ENCODE measurements around the gene MED25.

Gene MED25

GRCh38 chr19:49832556-49832955 is 14.5 kb downstream of the MED25 start:
- no peak for TF ChIP-seq CTCF (conservative IDR thresholded peaks at IDR 0.05)
- H3K27ac ChIP-seq, result no peak overlapping the region

- TF ChIP-seq CTCF (conservative IDR thresholded peaks at IDR 0.05), result no peak
- no peak overlapping the region for H3K27ac ChIP-seq
These were observed 15.5 kb downstream of the MED25 start for GRCh38 chr19:49833599-49833998.

- no peak for TF ChIP-seq CTCF (conservative IDR thresholded peaks at IDR 0.05)
- H3K27ac ChIP-seq, result no peak overlapping the region
These were observed 17.5 kb downstream of the MED25 start for GRCh38 chr19:49835562-49835961.

DNA sequence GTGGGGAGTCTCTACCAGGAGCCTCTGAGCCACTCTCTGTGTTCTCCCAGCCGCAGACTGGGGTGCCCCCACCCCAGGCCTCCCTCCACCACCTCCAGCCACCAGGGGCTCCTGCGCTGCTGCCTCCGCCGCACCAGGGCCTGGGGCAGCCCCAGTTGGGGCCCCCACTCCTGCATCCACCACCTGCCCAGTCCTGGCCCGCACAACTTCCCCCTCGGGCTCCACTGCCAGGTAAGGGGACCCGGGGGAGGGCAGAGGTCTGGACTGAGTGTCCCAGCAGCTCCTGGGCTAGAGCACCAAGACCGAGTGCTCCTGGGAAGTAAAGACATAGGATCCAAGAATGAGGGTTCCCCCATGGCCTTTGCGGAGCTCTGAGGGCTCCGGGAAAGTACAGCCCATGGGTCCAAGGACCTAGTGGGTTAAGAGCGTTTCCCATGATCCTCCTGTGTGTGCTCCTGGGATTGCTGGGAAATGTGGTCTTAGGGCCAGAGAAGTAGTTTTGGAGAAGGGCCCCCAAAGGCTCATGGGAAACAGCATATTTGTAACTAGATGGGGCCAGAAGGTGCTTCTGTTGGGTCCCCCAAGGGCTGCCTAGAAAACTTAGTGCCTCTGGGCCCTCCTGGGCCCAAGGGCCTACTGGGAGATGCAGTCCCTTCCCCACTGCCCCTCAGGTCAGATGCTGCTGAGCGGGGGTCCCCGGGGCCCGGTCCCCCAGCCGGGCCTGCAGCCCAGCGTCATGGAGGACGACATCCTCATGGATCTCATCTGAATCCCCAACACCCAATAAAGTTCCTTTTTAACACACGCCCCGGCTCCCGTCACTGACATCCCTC is 18.3 kb downstream of the MED25 start:
- H3K27ac ChIP-seq, result no peak overlapping the region
- no peak for TF ChIP-seq CTCF (conservative IDR thresholded peaks at IDR 0.05)

DNA sequence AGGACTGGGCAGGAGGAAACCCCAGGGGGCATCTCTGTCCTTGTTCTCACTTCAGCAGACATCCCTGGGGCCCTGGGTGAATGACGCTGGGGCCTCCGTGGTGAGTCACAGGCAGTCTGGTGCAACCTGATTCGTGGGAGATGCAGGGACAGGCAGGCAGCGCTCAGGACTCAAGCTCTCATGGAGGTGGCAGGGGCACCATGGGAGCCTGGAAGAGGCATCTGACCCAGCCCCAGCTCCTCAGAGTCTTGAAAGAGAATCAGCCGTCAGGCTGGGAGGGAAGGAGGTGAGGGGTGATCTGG is 18.9 kb downstream of the MED25 start:
- no peak for TF ChIP-seq CTCF (conservative IDR thresholded peaks at IDR 0.05)
- H3K27ac ChIP-seq, result no peak overlapping the region

DNA sequence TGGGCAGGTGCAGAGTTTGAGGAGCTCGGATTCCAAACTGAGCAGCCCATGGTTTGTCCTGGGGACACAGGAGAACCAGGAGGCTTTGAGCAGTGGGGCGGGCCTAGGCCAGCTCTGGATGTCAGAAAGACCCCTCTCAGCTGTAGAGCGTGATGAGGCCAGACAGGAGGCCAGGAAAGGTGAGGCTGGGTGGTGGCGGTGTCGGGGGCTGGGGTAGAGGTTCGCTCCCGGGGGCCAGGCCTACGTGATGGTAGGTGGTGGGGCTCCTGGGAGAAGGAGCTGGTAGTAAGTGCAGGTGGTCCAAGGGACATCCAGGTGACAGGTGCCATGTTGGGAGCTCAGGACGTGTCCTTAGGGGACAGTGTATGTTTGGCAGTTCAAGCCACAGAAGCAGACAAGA is 19.3 kb downstream of the MED25 start:
- H3K27ac ChIP-seq, result no peak overlapping the region
- TF ChIP-seq CTCF (conservative IDR thresholded peaks at IDR 0.05), result no peak

DNA sequence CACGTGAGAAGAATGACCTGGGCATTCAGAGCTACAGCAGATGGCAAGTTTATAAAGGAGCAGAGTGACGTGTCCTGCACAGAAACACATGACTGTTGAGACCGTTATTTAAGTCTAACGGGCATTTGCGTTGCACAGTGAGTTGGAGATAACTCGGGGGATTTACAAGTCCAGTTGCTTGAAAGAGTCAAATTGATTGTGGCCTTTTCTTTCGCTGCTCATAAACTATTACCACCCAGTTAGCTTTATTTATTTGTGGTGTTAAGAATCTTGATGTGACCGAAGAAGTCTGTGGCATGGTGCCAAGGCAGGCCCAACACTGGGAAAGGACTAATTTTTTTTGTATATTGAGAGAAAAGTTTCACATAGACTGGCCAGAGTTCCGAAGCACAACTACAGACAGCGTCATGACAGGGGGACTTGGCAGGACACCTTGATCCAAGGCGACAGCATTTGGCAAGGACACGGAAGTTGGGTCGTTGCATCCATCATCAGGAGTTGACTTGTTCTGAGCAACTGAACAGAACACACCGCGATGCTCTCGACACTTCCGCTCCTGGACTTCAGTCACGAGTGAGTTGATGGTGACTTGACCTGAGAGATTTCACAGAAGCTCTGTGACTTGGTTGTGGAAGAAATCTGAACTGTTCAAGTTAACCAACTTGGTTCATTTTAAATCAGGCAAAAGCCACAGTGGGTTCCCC is 20.9 kb downstream of the MED25 start:
- no peak overlapping the region for H3K27ac ChIP-seq
- TF ChIP-seq CTCF (conservative IDR thresholded peaks at IDR 0.05), result no peak
